Non-pigmented ciliary epithelial cell (primary cell): Measurements from ENCODE around the gene KCTD4.
"Not testable (repeated sequence)": the region's sequence is repeated elsewhere in the genome, so short reads cannot be mapped to it uniquely, and the experiment has no call there.

ENCODE experiments used
- DNase-seq: peaks from one replicate; pipeline ENCODE4 v3.0.0-alpha.2; 2010; ENCODE audit warnings: low read depth

The KCTD4 gene

GRCh38 chr13:45215392-45216077 lies 14.7 kb upstream of the KCTD4 start:
- DNase-seq: no peak

GRCh38 chr13:45209229-45209628 lies 8.4 kb upstream of the KCTD4 start:
- peak; percentile 27 for DNase-seq

DNA sequence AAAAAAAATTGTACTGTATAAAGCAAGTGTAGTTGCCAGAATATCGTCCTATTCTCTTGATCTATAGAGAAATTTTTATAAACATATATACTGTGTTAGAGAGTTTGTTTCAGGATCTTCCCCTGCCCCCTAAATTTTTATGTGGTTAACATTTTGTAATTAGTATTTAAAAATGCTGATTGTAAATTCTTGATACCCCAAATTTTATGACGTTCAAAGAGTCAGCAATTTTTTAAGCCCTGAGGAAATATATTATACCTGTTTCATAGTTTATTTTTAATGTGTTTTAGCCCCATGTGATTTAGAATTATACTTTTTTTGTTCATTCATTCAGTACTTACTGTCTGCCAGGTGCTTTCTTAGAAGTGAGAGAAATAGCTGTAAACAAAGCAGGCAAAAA lies 7.3 kb upstream of the KCTD4 start:
- DNase-seq: no peak

- no peak for DNase-seq
Observed at GRCh38 chr13:45207319-45207718, 6.5 kb upstream of the KCTD4 start.

GRCh38 chr13:45206340-45206739 lies 5.5 kb upstream of the KCTD4 start:
- DNase-seq: peak; percentile 89

- DNase-seq: no peak
Observed at GRCh38 chr13:45205124-45205523, 4.3 kb upstream of the KCTD4 start.

DNA sequence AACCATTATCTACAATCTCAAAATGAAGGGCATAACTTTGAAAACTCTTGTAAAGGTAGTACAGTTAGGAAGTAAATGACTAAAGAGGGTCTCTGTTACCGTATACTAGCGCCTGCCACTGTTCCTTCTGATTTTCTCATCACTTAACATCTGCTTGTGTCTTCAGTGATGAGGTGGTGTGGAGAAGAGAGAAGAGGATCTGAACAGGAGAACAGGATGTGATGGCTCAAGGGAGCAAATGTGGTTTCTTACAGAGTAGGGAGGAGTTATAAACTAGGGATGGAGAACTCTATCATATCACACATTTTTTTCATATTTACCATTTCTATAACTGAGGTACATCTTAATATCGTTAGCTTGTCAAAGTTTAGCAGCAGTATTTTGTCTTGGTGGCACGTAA lies 1.1 kb downstream of the KCTD4 start:
- no peak for DNase-seq

DNA sequence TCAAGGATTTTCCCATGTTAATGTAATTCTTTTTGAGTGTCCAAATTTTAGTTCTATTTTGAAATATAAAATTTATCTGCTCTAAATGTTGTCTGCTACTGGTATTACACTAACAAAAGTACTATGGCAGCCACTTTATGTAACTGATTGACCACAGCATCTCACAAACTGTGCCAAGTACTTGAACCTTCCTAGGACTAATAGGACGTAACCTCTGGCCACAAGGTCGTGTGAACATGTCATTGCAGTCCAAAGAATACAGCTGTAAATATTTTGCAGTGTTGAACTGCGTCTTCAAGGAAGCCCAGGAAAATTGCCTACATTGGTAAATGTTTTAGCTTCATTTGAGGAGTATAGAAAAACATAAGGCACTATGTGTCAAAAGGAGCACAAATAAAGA lies 1.9 kb downstream of the KCTD4 start:
- no peak for DNase-seq

DNA sequence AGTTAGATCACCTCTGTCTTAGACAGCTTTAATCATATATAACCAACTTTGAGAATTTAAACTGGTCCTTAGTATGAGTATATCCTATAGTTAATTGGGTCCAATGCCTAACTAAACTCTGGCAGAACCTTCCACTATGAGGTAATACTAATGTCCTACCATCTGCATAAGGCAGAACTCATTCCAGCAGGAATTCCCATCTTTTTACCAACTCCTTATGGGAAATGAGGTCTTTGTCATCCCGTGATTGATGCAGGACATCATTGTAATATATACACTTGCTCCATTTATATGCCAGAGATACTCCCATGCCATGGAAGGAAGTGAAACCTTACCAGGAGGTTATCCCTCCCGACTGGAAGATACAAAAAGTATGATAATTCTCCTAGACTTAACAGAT lies 2.8 kb downstream of the KCTD4 start:
- no peak for DNase-seq

DNA sequence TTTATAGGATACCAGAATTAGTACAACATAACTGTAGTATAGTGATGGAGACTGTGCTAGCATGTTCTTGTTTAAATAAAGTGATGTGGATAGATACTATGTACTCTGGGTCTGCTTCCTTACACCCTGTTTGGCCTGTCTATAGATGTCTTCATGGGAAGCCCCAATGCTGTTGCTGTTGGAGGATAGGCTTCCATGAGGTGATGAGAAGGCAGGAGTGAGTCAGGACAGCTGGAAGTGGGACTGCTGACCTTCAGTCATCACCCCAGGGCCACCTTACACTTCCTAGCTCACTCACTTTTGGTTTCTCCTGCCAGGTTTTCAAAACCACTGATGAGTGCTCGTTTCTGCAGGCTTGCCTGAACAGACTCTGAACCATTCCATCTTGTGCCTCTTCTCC lies 4.2 kb downstream of the KCTD4 start:
- no peak for DNase-seq

DNA sequence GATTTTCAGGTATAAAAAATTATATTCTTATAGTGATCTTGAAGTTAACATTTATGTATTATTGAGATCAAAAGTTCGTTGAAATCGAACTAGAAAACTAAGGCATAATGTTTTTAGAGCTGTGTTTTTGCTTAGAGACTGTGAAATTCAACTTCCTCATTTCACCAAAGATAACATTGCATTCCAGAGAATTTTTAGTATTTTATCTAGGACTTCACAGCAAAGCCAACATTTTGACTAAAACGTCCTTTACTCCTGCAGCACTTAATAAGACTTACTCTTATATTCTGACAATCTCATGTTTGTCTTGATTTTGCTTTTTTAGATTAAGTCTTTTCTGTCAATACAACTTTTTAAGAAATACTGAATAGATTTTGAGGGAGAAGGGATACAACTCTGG lies 4.7 kb downstream of the KCTD4 start:
- DNase-seq: no peak

- no peak for DNase-seq
Observed at GRCh38 chr13:45195421-45195820, 5.4 kb downstream of the KCTD4 start.

DNA sequence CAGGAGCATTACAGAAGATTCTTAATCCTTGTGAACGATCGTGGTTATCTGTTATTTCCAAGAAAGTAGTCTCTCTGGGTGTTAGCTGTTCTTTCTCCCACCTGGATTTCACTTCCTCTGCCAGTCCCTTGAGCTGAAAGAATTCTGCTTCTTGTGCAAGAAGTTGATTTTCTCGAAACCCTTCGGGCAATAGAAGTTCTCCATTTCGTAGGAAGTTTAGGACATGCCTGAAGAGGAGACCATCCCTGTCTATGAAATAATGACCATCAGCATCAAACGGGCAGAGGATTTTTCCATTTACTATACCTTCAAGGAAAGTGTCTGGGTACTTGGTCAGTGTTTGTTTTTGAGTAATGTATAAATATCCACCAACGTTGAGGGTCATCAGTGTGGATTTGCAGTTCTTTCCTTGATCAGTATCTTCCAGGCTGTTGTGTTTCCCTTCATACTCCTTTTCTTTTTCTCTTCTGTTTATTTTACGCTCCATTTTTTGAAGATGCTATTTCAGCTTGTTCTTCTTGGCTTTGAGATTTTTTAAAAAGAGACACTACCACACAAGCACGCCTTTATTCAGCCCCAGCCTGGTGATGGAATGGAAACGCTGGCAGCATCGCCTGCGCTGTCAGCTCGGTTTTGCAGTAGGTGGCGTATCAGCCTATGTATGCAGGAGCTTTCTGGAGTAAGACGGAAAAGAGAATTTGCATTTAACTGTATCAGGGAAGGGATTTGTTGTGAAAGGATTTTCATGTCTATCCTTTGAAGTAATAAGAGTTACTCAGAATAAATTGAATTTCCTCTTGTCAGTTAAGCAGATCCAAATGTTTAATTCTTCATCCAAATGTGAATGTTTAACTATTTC lies 6.5 kb downstream of the KCTD4 start:
- DNase-seq: no peak

DNA sequence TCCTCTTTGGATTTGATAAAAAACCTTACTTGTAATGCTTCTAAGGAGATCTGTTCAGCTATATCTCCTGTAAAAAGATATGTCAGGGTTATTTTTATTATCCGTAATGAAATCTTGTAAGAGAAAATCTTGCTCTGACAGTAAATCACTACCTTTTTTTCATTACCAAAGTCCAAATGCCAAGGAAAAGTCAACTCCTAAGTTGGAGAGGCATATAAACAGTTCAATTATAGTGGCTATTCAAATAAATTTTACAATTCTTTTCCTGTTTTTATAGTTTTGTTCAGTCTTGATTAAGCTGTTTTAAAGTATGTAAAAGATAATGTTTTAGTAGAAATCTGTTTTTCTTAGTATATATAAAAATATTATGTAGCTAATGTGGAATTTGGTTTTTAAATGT lies 9.0 kb downstream of the KCTD4 start:
- no peak for DNase-seq

- not testable (repeated sequence) for DNase-seq
Observed at GRCh38 chr13:45189511-45189910, 11.3 kb downstream of the KCTD4 start.

DNA sequence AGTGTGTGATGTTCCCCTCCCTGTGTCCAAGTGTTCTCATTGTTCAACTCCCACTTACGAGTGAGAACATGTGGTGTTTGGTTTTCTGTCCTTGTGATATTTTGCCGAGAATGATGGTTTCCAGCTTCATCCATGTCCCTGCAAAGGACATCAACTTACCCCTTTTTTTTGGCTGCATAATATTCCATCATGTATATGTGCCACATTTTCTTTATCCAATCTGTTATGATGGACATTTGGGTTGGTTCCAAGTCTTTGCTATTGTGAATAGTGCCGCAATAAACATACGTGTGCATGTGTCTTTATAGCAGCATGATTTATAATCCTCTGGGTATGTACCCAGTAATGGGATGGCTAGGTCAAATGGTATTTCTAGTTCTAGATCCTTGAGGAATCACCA lies 11.8 kb downstream of the KCTD4 start:
- DNase-seq: not testable (repeated sequence)

DNA sequence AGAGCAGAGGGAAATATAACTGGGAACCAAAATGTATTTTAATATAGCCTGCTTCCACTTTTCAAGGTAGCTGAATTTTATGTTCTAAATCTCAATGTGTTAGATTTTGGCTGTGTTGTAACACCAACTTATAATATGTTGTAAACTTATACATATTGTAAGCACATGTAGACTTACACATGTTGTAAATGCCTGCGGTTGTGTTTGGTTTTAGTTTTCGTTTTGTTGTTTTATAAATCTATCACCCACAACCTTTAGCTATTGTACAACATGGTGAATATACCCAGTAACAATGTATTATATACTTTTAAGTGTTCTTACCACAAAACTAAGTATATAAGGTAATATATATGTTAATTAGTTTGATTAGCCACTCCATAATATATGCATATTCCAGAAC lies 15.6 kb downstream of the KCTD4 start:
- no peak for DNase-seq

GRCh38 chr13:45184693-45185092 lies 16.2 kb downstream of the KCTD4 start:
- no peak for DNase-seq

DNA sequence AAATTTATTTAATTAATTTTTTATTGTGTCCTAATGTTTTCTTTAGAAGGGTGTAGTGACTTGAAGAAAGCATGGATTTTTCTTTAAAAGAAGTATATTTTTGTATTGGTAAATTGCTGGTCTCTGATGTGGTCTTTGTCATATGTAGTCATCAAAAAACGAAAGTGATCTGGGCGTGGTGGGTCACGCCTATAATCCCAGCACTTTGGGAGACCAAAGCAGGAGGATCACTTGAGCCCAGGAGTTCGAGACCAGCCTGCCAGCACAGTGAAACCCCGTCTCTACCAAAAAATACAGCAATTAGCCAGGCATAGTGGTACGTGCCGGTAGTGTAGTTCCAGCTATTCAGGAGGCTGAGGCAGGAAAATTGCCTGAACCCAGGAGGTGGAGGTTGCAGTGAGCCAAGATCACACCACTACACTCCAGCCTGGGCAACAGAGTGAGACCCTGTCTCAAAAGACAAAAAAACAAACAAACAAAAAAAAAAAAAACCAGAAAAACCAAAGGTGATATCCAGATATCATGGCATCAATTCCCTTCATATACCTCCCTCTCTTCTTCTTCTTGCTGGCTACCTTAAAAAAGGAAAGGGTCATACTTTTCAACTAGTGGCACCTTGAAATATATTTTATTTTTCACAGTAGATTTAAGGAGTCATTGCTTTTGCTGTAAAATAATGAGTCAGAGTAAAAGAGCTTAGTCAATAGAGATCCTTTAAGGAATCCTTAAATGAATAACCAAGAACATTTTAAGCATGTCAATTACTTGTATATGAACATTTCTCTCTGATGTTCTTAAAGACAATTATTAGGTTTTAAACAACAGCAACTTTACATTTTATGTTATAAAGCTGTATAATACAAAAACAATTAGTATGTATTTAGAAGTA lies 19.9 kb downstream of the KCTD4 start:
- DNase-seq: no peak

DNA sequence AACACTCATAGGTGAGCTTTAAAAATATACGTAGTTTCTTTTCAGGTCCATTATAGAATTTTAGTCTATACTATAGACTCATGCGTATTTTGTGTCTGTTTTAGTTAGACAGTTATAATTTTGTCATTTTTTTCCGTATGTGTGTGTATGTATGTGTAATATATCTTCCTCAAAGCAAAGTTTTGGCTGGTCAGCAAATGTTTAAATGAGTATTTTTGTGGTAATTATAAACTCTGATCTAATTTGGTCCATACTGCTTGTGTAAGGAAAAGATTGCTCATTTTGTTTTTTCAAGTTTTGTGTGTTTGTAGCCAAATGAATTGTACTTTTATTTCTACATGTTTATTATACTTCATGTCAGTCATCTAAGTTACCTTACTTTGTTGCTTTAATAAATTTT lies 20.5 kb downstream of the KCTD4 start:
- no peak for DNase-seq

GRCh38 chr13:45179428-45179827 lies 21.4 kb downstream of the KCTD4 start:
- no peak for DNase-seq

DNA sequence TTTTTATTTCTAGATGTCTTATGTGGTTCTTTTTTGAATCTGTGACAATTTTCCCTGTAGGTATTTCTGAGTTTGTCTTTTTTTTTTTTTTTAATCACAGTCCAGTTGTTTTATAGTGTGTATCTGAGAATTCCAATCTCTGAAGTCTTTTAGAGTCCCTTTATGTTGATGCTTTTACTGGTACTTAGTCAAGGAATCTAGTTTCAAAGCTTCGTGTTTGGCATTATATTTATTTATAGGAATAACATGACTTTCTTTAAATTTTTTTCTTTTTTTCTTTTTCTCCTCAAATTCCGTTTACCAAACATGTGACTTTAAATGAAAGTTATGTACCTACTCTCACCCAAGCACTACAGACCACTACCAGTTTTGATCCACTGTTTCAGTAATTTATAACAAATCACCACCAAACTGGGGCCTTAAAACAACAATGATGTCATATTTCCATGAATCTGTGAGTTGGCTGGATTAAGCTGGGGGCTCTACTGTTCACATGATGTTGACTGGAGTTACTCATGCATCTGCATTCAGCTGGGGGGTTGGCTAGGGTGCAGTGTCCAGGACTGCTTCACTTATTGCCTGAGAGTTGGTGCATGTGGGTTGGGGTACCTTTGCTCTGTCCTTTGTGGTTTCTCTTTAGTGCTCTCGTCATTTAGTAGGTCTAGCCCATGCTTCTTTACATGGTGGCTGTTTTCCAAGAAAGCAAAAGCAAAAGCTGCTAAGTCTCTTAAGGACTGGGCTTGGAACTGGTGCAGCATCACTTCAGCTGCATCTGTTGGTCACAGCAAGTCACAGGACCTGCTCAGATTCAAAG lies 22.3 kb downstream of the KCTD4 start:
- DNase-seq: peak; percentile 76
